ENCODE results near the gene CYTH4.

GRCh38 chr22:37346505-37346895 lies 64.2 kb downstream of the CYTH4 start:
- TF ChIP-seq CTCF (IDR thresholded peaks at IDR 0.05) (no peak), ZC3H11A (IDR thresholded peaks at IDR 0.05) (no peak), TP53 (CRISPR knock-in tag; IDR thresholded peaks at IDR 0.05) (no peak), CBX2 (IDR thresholded peaks at IDR 0.05; ENCODE audit: borderline replicate concordance, low read depth) (no peak), POLR2A (IDR thresholded peaks at IDR 0.05; ENCODE audit: low read length) (no peak), USF2 (IDR thresholded peaks at IDR 0.05) (no peak), SREBF2 (IDR thresholded peaks at IDR 0.05) (no peak)
